Measurements from ENCODE around the gene FHIP1B. TPM values are rescaled to one million over a fixed set of nuclear protein-coding genes. Genes with fewer than 3 reads are reported as not detected.

FHIP1B gene
- total RNA-seq, 1 donor from 2014 or later, result 47.0 TPM

DNA sequence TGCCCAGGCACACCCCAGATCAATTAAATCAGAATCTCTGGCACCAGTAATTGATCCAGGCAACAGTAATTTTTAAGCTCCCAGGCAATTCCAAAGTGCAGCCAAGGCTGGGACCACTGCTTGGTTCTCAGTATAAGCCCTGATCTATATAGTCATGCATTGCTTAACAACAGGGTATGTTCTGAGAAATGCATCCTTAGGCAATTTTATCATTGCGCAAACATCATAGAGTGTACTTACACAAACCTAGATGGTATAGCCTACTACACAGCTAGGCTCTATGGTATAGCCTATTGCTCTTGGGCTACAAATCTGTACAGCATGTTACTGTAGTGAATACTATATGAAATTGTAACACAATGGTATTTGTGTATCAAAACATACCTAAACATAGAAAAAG lies 29.7 kb downstream of the FHIP1B start:
- no peak overlapping the region for H3K4me3 Mint-ChIP-seq
- peaks cover 10% of the 10 kb centered on the region for H3K36me3 Mint-ChIP-seq
- H3K27ac Mint-ChIP-seq, result no peak overlapping the region
- H3K4me1 Mint-ChIP-seq, result no peaks in the 10 kb centered on the region
- TF ChIP-seq, protein P1, sequence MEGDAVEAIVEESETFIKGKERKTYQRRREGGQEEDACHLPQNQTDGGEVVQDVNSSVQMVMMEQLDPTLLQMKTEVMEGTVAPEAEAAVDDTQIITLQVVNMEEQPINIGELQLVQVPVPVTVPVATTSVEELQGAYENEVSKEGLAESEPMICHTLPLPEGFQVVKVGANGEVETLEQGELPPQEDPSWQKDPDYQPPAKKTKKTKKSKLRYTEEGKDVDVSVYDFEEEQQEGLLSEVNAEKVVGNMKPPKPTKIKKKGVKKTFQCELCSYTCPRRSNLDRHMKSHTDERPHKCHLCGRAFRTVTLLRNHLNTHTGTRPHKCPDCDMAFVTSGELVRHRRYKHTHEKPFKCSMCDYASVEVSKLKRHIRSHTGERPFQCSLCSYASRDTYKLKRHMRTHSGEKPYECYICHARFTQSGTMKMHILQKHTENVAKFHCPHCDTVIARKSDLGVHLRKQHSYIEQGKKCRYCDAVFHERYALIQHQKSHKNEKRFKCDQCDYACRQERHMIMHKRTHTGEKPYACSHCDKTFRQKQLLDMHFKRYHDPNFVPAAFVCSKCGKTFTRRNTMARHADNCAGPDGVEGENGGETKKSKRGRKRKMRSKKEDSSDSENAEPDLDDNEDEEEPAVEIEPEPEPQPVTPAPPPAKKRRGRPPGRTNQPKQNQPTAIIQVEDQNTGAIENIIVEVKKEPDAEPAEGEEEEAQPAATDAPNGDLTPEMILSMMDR (IDR thresholded peaks at IDR 0.05; ENCODE audit: unreplicated experiment), result no peak
- H3K27me3 Mint-ChIP-seq (ENCODE audit: low read depth), result no peaks in the 10 kb centered on the region
- H3K9me3 Mint-ChIP-seq, result no peaks in the 10 kb centered on the region
- no peak for DNase-seq (ENCODE audit: low spot score in 2 of 2, unreplicated experiment in 2 of 2)

- Mint-ChIP-seq H3K4me3 (no peak overlapping the region), H3K27me3 (ENCODE audit: low read depth) (no peaks in the 10 kb centered on the region), H3K36me3 (peaks cover 4% of the 10 kb centered on the region), H3K27ac (no peak overlapping the region), H3K4me1 (no peaks in the 10 kb centered on the region), H3K9me3 (no peaks in the 10 kb centered on the region)
- DNase-seq (ENCODE audit: low spot score in 2 of 2, unreplicated experiment in 2 of 2), result no peak
- TF ChIP-seq, protein P1 (IDR thresholded peaks at IDR 0.05; ENCODE audit: unreplicated experiment), result no peak
Measured at GRCh38 chr11:6203327-6203726, 31.1 kb downstream of the FHIP1B start.

- no peak overlapping the region for H3K27ac Mint-ChIP-seq
- DNase-seq (ENCODE audit: low spot score in 2 of 2, unreplicated experiment in 2 of 2), result no peak
- peaks cover 4% of the 10 kb centered on the region for H3K36me3 Mint-ChIP-seq
- TF ChIP-seq, protein P1 (IDR thresholded peaks at IDR 0.05; ENCODE audit: unreplicated experiment), result no peak
- H3K4me1 Mint-ChIP-seq, result no peaks in the 10 kb centered on the region
- H3K27me3 Mint-ChIP-seq (ENCODE audit: low read depth), result no peaks in the 10 kb centered on the region
- no peaks in the 10 kb centered on the region for H3K9me3 Mint-ChIP-seq
- H3K4me3 Mint-ChIP-seq, result no peak overlapping the region
Measured at GRCh38 chr11:6202041-6202440, 32.4 kb downstream of the FHIP1B start.

- H3K27me3 Mint-ChIP-seq (ENCODE audit: low read depth), result no peaks in the 10 kb centered on the region
- no peak for DNase-seq (ENCODE audit: low spot score in 2 of 2, unreplicated experiment in 2 of 2)
- H3K4me3 Mint-ChIP-seq, result no peak overlapping the region
- no peaks in the 10 kb centered on the region for H3K4me1 Mint-ChIP-seq
- TF ChIP-seq, protein P1 (IDR thresholded peaks at IDR 0.05; ENCODE audit: unreplicated experiment), result no peak
- H3K27ac Mint-ChIP-seq, result no peak overlapping the region
- peaks cover 3% of the 10 kb centered on the region for H3K36me3 Mint-ChIP-seq
- no peaks in the 10 kb centered on the region for H3K9me3 Mint-ChIP-seq
Measured at GRCh38 chr11:6201481-6201880, 33.0 kb downstream of the FHIP1B start.

DNA sequence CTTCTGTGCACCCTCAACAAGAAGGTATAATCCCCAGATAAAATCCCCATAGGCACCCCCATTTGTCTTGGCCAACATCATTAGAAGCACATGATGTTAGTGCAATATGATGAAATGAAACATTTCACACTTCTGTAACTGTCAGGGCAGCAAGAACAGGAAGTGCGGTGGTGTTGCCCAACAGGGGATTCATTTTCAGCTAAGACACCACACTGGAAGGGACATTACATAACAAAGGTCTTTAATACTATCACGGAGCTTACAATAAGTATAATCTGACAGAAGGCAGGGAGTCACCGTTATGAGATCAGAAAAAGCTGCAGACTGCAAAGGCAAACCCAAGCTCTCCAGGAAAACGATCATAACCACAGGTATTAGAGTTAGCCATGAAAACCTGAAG lies 33.5 kb downstream of the FHIP1B start:
- TF ChIP-seq, protein P1 (IDR thresholded peaks at IDR 0.05; ENCODE audit: unreplicated experiment), result no peak
- no peak overlapping the region for H3K4me3 Mint-ChIP-seq
- H3K36me3 Mint-ChIP-seq, result peaks cover 3% of the 10 kb centered on the region
- H3K27ac Mint-ChIP-seq, result no peak overlapping the region
- no peaks in the 10 kb centered on the region for H3K4me1 Mint-ChIP-seq
- H3K9me3 Mint-ChIP-seq, result no peaks in the 10 kb centered on the region
- DNase-seq (ENCODE audit: low spot score in 2 of 2, unreplicated experiment in 2 of 2), result no peak
- peaks cover 2% of the 10 kb centered on the region for H3K27me3 Mint-ChIP-seq (ENCODE audit: low read depth)
